ENCODE measurements around the gene TMC8.

DNA sequence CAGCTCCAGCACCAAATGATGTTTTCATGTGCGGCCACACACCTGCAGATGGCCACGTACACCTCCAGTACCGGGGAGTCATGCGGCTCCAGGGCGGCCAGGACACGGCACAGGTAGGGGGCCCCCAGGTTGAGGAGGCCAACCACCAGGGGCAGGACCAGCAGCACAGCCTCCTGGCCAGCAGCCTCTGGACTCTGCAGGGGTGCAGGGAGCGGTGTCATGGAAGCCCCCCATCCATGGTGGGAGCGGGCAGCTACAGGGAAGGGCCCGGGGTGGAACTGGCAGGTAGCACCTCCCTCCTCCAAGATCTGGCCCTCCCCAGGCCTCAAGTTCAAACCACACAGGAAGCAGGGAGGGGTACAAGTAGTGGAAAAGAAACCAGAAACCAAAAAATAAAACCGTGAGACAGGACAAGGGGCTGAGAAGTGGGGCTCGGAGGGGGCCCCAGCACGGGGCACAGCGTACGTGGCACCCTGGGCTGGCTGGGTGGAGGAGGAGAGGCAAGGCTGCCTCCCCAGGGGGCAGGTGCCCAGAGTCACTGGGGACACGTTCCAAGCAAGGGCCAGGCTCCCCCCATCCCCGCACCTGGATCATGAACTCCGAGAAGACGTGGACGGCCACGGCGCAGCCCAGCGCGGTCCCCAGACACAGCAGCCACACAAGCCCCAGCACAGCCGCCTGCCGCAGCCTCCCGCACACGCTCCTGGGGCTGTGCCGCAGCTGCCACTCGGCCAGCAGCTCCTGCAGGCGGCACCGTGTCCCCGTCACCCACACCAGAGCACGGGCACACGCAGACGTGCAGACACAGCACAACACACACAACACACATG, 9.4 kb upstream of the TMC8 start:
- TF ChIP-seq, protein P1, sequence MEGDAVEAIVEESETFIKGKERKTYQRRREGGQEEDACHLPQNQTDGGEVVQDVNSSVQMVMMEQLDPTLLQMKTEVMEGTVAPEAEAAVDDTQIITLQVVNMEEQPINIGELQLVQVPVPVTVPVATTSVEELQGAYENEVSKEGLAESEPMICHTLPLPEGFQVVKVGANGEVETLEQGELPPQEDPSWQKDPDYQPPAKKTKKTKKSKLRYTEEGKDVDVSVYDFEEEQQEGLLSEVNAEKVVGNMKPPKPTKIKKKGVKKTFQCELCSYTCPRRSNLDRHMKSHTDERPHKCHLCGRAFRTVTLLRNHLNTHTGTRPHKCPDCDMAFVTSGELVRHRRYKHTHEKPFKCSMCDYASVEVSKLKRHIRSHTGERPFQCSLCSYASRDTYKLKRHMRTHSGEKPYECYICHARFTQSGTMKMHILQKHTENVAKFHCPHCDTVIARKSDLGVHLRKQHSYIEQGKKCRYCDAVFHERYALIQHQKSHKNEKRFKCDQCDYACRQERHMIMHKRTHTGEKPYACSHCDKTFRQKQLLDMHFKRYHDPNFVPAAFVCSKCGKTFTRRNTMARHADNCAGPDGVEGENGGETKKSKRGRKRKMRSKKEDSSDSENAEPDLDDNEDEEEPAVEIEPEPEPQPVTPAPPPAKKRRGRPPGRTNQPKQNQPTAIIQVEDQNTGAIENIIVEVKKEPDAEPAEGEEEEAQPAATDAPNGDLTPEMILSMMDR (IDR thresholded peaks at IDR 0.05), result no peak
- TF ChIP-seq TCF12 (IDR thresholded peaks at IDR 0.05) (no peak), GABPA (IDR thresholded peaks at IDR 0.05; ENCODE audit: low read depth) (no peak), ELF1 (IDR thresholded peaks at IDR 0.05) (no peak), MEF2A (IDR thresholded peaks at IDR 0.05; ENCODE audit: borderline replicate concordance, low read depth) (no peak), RAD21 (IDR thresholded peaks at IDR 0.05; ENCODE audit: low read length) (no peak), RFX5 (IDR thresholded peaks at IDR 0.05; ENCODE audit: low read length) (no peak), TAF1 (IDR thresholded peaks at IDR 0.05; ENCODE audit: borderline replicate concordance, low read depth, low read length) (no peak)
- TF ChIP-seq, protein P2, sequence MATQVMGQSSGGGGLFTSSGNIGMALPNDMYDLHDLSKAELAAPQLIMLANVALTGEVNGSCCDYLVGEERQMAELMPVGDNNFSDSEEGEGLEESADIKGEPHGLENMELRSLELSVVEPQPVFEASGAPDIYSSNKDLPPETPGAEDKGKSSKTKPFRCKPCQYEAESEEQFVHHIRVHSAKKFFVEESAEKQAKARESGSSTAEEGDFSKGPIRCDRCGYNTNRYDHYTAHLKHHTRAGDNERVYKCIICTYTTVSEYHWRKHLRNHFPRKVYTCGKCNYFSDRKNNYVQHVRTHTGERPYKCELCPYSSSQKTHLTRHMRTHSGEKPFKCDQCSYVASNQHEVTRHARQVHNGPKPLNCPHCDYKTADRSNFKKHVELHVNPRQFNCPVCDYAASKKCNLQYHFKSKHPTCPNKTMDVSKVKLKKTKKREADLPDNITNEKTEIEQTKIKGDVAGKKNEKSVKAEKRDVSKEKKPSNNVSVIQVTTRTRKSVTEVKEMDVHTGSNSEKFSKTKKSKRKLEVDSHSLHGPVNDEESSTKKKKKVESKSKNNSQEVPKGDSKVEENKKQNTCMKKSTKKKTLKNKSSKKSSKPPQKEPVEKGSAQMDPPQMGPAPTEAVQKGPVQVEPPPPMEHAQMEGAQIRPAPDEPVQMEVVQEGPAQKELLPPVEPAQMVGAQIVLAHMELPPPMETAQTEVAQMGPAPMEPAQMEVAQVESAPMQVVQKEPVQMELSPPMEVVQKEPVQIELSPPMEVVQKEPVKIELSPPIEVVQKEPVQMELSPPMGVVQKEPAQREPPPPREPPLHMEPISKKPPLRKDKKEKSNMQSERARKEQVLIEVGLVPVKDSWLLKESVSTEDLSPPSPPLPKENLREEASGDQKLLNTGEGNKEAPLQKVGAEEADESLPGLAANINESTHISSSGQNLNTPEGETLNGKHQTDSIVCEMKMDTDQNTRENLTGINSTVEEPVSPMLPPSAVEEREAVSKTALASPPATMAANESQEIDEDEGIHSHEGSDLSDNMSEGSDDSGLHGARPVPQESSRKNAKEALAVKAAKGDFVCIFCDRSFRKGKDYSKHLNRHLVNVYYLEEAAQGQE (IDR thresholded peaks at IDR 0.05; ENCODE audit: low read depth, low read length), result no peak
- TF ChIP-seq, protein P3, sequence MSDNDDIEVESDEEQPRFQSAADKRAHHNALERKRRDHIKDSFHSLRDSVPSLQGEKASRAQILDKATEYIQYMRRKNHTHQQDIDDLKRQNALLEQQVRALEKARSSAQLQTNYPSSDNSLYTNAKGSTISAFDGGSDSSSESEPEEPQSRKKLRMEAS (IDR thresholded peaks at IDR 0.05; ENCODE audit: low read depth), result no peak
- TF ChIP-seq, protein P4, sequence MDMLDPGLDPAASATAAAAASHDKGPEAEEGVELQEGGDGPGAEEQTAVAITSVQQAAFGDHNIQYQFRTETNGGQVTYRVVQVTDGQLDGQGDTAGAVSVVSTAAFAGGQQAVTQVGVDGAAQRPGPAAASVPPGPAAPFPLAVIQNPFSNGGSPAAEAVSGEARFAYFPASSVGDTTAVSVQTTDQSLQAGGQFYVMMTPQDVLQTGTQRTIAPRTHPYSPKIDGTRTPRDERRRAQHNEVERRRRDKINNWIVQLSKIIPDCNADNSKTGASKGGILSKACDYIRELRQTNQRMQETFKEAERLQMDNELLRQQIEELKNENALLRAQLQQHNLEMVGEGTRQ (IDR thresholded peaks at IDR 0.05; ENCODE audit: borderline replicate concordance, low read depth, low read length), result no peak

All from SK-N-SH (cell line).